Activated T-cell treated with anti-CD3 and anti-CD28 coated beads, Interleukin-2, amount 50 U/mL, for 4 hours (primary cell): ENCODE measurements around the gene HMX1. TPM values are rescaled to one million over a fixed set of nuclear protein-coding genes. Genes with fewer than 3 reads are reported as not detected.

Experiments used
- ATAC-seq, 2 donors: fragments of 200-7000 bp; cut with Tn5 transposase; one replicate each; pipeline ENCODE4 v1.10.0; 2021
- DNase-seq: peaks from one replicate; pipeline ENCODE4 v3.0.0-alpha.2; 2020
- H3K27me3 Mint-ChIP-seq: one replicate; pipeline ENCODE4 v1.8.0; 2021; ENCODE audit warnings: low read depth, mixed read lengths
- H3K36me3 Mint-ChIP-seq: one replicate; pipeline ENCODE4 v1.8.0; 2022; ENCODE audit warnings: mixed read lengths; ENCODE audit not compliant: insufficient read depth
- H3K4me1 Mint-ChIP-seq: one replicate; pipeline ENCODE4 v1.8.0; 2021; ENCODE audit warnings: low read depth, mixed read lengths
- H3K4me3 Mint-ChIP-seq: one replicate; pipeline ENCODE4 v1.8.0; 2021; ENCODE audit warnings: mild to moderate bottlenecking, moderate library complexity, mixed read lengths
- H3K9me3 Mint-ChIP-seq: one replicate; pipeline ENCODE4 v1.8.0; 2021; ENCODE audit warnings: mixed read lengths
- total RNA-seq, 3 donors: library from RNA; stranded (reverse); gene quantifications; one replicate each; pipeline ENCODE4 v1.2.1, GENCODE V29; 2021

HMX1 gene
- total RNA-seq, 3 donors from 2014 or later, result not detected

DNA sequence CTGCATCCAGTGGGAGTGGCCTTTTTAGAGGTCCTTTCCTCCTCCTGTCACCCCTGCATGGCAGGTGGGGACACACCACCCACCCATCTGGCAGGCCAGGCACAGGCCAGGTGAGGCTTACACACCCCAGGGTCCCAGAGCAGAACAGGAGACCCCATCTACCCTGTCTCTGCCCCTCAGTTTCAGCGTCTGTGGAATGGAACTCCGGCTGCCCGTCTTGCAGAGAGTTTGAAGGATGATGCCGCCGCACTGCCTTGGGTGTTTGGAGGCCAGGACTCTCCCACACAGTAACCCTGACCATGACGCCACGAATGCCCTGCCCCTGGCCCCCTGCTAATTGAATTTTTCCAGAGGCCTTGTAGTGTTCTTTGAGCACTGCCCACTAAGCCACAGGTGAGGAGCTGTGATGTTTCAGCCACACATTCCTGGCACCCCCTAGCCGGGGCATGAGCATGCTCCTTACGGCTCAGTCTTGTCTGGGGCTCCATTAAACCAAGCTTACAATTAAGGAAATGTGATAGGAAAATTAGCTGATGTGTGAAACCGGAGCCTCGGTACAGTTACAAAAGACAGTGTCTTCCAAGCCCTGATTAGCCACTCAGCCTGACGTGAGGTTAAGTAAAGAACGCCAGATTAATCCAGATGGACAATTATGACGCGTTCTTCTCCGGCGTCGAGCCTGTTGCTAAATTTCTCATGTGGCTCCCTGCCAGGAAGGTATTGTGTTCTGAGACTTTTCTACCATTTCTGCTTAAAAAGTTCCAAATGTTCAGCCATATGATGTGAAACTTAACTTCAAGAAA, 39.3 kb downstream of the HMX1 start:
- DNase-seq (no peak), ATAC-seq (no peak)
- peaks cover 2% of the 10 kb centered on the region for H3K27me3 Mint-ChIP-seq
- H3K36me3 Mint-ChIP-seq, result no peaks in the 10 kb centered on the region
- no peaks in the 10 kb centered on the region for H3K4me1 Mint-ChIP-seq
- H3K4me3 Mint-ChIP-seq, result no peak overlapping the region
- no peaks in the 10 kb centered on the region for H3K9me3 Mint-ChIP-seq

DNA sequence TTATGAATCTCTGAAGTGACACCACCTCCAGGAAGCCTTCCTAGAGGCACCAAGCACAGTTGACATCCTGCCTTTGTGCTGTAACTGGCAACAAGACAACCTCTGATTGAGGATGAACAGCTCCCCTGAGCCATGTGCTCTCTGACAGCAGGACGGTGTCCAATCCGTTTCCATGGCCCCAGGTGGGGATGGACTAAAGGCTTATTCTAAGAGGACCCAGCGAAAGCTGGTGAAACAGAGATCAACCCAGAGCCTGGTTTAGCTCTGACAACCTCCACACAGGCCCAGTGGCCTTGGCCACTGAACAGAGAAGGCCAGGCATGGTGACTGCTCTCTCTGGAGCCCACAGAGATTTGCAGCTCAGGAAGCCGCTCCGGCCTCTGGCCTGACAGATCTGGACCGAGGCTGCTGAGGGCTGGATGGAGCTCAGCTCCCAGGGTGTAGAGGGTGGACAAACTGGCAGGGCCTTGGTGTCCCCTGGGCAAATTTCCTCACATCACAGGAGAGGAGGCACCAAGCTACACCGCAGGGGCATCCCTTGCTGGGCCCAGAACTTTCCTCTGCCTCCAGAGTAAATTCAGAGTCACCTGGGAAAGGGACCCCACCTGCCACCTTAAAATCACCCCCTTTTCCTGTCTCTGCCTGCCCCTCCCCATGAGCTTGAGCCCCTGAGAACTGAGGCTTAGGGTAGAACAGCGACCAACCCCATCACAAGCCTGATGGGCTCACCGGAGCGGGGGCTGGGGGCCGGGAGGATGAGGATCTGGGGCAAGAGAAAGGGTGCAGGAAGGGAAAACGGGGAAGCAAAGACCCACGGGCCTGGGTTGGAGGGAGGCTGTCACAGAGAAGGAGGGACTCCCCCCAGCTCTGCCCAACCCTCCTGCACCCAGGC, 40.2 kb downstream of the HMX1 start:
- DNase-seq, result no peak
- H3K27me3 Mint-ChIP-seq, result peaks cover 2% of the 10 kb centered on the region
- no peak for ATAC-seq
- H3K36me3 Mint-ChIP-seq, result no peaks in the 10 kb centered on the region
- H3K9me3 Mint-ChIP-seq, result no peaks in the 10 kb centered on the region
- H3K4me3 Mint-ChIP-seq, result no peak overlapping the region
- no peaks in the 10 kb centered on the region for H3K4me1 Mint-ChIP-seq

DNA sequence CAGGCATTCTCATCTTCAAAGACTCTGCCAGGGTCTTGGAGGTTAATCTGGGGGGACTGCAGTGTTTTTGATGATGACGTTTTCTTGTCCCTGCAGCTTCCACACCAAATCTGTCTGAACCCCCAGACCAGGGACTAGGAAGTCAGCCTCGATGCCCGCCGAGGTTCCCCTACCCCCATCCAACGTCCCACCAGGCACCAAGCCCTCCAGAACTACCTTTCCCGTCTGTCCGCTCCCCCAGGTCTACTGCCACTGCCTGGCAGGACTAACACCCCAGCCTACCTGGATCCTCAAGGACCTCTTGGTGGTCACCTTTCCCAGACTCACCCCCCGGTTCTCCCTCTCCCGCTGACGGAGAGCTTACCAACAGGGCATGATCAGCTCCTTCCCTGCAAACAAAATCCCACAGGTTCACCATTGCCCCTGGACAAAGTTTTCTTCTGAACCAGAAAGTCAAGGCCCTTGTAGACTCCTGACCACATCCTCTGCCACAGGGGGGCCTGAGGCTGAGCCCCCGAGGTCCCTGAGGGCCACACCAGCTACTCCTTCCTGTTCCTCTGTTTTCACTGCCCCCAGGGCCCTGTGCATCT, 40.9 kb downstream of the HMX1 start:
- no peaks in the 10 kb centered on the region for H3K9me3 Mint-ChIP-seq
- H3K4me1 Mint-ChIP-seq, result no peaks in the 10 kb centered on the region
- no peak for DNase-seq
- no peak overlapping the region for H3K4me3 Mint-ChIP-seq
- no peak for ATAC-seq
- H3K36me3 Mint-ChIP-seq, result no peaks in the 10 kb centered on the region
- no peaks in the 10 kb centered on the region for H3K27me3 Mint-ChIP-seq

- DNase-seq (no peak), ATAC-seq (no peak)
- Mint-ChIP-seq H3K9me3 (no peaks in the 10 kb centered on the region), H3K4me1 (no peaks in the 10 kb centered on the region), H3K27me3 (no peaks in the 10 kb centered on the region), H3K36me3 (no peaks in the 10 kb centered on the region), H3K4me3 (no peak overlapping the region)
Observed at GRCh38 chr4:8830056-8830455, 41.6 kb downstream of the HMX1 start.

DNA sequence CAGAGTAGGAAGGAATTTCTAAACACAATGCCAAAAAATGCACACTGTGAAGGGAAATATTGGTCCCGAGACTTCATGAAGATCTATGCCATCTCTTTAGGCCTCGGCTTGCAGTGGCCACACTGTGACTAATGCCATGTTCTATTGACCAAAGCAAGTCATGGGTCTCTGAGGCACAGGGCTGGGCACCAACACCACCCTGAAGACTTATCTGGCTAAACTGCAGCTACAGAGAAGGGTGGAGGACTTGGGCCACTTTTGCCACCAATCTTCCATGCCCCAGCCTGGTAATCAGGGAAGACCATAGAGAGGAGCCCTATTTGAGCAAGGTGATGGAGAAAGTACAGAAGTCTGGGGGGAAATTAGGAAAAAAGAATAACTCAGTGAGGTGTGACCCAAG, 42.1 kb downstream of the HMX1 start:
- Mint-ChIP-seq H3K27me3 (no peaks in the 10 kb centered on the region), H3K9me3 (no peaks in the 10 kb centered on the region), H3K4me1 (no peaks in the 10 kb centered on the region), H3K36me3 (no peaks in the 10 kb centered on the region), H3K4me3 (no peak overlapping the region)
- DNase-seq (no peak), ATAC-seq (no peak)

- ATAC-seq (no peak), DNase-seq (no peak)
- Mint-ChIP-seq H3K27me3 (no peaks in the 10 kb centered on the region), H3K36me3 (no peaks in the 10 kb centered on the region), H3K4me1 (no peaks in the 10 kb centered on the region), H3K4me3 (no peak overlapping the region), H3K9me3 (no peaks in the 10 kb centered on the region)
Observed at GRCh38 chr4:8828869-8829268, 42.8 kb downstream of the HMX1 start.

DNA sequence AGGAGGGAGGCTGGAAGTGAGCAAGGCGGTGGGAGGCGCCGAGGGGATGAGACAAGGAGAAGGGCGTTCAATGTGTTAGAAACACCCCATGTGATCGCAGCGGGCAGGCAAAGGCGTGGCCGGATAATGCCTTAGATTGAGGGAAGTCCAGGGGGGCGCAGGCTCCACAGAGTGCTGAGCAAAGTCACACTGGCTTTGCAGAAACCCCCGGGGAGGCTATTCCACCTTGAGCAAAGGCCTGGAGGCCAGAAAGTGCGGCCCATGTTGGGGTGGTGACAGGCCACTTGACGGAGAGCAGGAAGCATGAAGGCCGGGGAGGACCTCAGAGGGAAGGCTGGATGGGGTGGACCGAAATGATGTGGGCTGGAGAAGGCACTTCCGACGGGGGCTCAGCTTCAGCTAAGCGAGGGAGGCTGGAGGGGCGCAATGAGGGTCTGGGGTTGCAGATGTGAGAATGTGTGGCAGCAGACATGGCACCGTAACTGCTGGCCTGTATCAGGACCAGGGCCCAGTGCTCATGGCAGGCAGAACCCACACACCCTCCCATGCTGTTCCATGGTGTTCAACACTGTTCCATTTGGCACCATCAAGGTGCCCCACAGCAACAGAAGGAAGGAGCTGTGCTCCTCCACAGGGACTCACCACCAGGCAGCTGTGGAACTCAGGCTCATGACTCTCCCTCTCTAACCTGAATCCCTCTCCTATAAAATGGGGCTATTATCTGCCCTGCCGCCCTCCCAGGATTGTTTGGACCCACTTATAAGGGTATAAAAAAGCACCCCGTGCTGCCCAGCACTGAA, 50.3 kb downstream of the HMX1 start:
- DNase-seq, result no peak
- Mint-ChIP-seq H3K27me3 (peaks cover 3% of the 10 kb centered on the region), H3K4me1 (no peaks in the 10 kb centered on the region), H3K4me3 (no peak overlapping the region), H3K36me3 (no peaks in the 10 kb centered on the region), H3K9me3 (no peaks in the 10 kb centered on the region)
- no peak for ATAC-seq

GRCh38 chr4:8820178-8821102, 51.2 kb downstream of the HMX1 start:
- Mint-ChIP-seq H3K36me3 (no peaks in the 10 kb centered on the region), H3K9me3 (no peaks in the 10 kb centered on the region), H3K4me3 (no peak overlapping the region), H3K27me3 (peaks cover 3% of the 10 kb centered on the region), H3K4me1 (no peaks in the 10 kb centered on the region)
- ATAC-seq, result no peak
- DNase-seq, result no peak

GRCh38 chr4:8819473-8820177, 52.0 kb downstream of the HMX1 start:
- DNase-seq, result no peak
- peaks cover 3% of the 10 kb centered on the region for H3K27me3 Mint-ChIP-seq
- no peaks in the 10 kb centered on the region for H3K9me3 Mint-ChIP-seq

GRCh38 chr4:8819019-8819418, 52.6 kb downstream of the HMX1 start:
- H3K36me3 Mint-ChIP-seq, result no peaks in the 10 kb centered on the region
- no peaks in the 10 kb centered on the region for H3K4me1 Mint-ChIP-seq
- ATAC-seq, result no peak
- H3K27me3 Mint-ChIP-seq, result peaks cover 3% of the 10 kb centered on the region
- DNase-seq, result no peak
- no peaks in the 10 kb centered on the region for H3K9me3 Mint-ChIP-seq
- no peak overlapping the region for H3K4me3 Mint-ChIP-seq

More at GRCh38 chr4:8819473-8820177, 52.0 kb downstream of the HMX1 start:
- Mint-ChIP-seq H3K36me3 (no peaks in the 10 kb centered on the region), H3K4me1 (no peaks in the 10 kb centered on the region), H3K4me3 (no peak overlapping the region)
- no peak for ATAC-seq

DNA sequence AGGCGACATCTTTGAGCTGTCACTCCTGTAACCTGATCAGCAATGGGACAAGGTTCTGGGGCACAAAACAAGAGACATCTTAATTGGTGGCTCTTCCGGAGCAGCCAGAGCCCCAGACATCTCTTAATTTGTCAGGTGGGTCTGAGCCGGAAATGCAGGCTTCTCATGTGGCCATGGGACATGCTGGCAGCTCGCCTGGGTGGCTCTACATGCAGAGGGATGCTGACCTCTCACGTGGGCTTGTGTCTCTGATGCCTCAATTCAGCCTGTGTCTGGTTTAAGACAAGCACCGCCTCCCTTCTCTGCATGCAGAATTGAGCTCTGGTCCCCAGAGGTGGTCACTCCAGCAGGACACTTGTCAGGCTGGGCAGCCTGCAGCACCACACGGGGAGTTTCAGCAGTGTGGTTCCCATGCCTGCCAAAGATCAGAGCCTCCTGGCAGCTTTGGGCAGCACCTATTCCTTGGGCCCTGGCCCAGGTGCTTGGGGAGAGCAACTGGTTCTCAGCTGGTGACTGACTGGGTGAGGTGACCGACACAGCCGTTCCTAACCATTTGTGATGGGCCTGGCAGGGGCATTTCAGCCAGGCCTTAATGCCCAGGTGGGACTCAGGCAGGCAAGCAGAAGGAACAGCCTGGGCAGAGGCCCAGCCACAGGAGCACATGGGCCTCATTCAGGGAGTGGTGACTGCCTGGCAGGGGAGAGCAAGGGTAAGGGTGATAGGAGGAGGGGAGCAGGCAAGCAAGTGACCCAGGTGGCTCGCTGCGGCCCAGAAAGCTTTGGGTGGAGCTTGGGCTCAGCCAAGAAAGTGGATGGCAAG, 53.4 kb downstream of the HMX1 start:
- Mint-ChIP-seq H3K36me3 (no peaks in the 10 kb centered on the region), H3K4me3 (no peak overlapping the region), H3K9me3 (no peaks in the 10 kb centered on the region), H3K27me3 (peaks cover 3% of the 10 kb centered on the region), H3K4me1 (no peaks in the 10 kb centered on the region)
- DNase-seq, result no peak
- no peak for ATAC-seq

DNA sequence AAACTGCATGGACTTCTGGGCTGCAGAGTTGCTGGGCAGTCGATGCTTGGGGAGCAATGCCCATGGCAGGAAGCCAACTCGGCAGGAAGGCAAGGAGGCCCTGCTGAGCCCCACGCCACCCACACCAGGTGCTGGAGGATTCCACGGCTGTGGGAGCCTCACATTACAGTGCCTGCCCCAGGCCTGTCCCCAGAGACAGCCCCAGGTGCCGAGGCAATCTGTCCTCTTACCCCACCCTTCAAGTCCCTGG, 53.9 kb downstream of the HMX1 start:
- Mint-ChIP-seq H3K4me3 (no peak overlapping the region), H3K36me3 (no peaks in the 10 kb centered on the region), H3K4me1 (no peaks in the 10 kb centered on the region), H3K9me3 (no peaks in the 10 kb centered on the region), H3K27me3 (peaks cover 3% of the 10 kb centered on the region)
- DNase-seq (no peak), ATAC-seq (no peak)
